Medulla oblongata (tissue), 1 donor: ENCODE measurements around the gene ZNF69.
"Not testable (repeated sequence)": the region's sequence is repeated elsewhere in the genome, so short reads cannot be mapped to it uniquely, and the experiment has no call there.

Experiments
- DNase-seq: peaks from one replicate; pipeline ENCODE4 v3.0.0-alpha.2; 2015; ENCODE audit errors: extremely low spot score

Gene ZNF69

DNA sequence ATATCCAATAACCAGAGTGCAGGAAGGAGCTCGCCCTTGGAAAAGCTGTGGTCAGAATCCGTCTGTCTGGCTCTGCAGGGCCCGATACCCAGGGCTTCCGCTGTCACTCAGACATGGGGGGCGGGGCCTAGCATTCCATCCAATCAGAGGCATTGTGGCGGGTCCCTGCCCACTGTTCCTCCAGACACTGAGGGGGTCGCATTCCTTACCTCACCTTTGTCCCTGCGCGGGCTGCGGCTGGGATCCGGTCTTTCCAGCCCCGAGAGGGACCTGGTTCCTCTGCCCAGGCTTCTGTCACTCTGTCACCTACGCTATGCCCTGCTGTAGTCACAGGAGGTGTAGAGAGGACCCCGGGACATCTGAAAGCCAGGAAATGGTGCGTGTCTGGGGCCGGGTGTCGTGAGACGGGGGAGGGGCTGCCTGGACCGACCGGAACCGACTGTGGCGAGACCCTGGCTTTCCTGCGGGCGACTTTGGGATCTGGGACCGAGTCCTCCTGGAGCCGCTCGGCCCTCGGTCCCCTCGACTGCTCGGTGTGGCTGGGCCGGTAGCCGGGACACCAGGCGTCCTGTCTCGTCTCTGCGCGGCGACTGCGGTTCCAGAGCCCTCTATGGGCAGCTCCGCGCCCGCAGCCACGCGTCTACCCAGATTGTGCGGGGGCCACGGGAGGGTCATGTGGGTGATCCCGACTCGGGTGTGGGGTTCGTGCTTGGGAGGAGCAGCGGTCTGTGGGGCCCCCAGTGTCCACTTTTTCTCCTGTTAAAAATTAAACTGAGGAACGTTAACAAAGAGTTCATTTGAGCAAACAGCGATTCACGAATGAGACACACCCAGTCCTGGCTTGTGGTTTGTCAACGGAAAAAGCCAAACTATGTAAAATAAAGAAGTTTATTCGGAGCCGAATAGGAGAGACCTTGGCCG is at the start of gene ZNF69:
TSS of gene ZNF69 (plus strand) at position 172 of the 921 bp plus-strand sequence. CDS start at position 314, 142 bp downstream.
- DNase-seq, result peak; percentile 88

DNA sequence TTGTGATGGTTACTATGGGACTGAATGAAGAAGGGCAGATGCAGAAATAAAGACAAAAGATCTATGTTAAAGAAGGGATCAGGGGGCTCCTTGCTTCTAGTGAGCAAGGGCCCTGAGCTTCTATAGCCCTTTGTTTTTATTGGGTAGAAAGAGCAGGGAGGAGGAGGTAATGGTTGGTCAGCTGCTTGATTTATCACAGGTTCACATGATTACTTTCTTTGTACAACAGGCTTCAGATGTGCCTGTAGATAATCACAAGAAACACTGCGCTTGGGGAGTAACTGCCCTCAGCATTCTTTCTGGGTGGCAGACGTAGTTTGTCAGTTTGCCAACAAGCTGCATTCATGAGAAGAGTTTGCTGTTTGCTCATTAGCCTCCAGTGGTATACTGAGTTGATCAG is 43.9 kb upstream of the ZNF69 start:
- DNase-seq, result peak; percentile 3

DNA sequence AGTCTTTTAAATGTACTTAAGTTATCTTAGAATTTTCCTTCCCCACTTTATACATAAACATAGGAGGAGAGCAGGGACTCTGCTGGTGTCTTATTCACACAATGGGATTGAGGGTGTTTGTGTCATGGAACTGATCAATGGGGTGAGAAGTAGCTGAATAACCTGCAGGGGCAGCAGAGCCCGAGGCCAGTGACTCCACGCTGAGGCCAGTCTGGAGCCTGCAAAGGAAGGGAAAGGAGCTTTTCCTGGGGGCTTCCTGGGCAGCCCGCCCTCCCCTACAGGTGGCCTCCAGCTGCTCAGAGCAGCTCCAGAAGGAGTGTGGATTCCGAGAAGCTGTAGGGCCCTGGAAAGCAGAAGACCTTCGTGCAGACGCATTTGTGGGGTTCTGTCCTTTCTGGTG is 40.0 kb upstream of the ZNF69 start:
- not testable (repeated sequence) for DNase-seq

DNA sequence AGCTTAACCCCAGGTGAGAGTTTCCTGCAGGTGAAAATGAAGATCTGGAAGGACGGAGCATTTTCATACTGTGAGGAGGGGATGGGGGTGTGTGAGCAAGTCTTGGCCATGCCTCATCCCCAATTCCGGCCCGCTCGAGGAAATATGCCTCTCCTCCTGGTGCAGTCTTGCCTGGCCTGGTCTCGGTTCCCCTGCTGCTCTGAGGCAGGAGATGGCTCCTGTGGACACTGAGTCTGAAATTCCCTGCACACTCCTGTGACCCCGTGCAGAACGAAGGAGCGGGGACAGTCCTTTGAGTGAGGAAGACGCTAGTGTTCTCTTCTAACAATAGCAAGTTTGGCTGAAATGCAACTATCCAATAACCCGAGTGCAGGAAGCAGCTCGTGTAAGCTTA is 39.4 kb upstream of the ZNF69 start:
- DNase-seq, result no peak

DNA sequence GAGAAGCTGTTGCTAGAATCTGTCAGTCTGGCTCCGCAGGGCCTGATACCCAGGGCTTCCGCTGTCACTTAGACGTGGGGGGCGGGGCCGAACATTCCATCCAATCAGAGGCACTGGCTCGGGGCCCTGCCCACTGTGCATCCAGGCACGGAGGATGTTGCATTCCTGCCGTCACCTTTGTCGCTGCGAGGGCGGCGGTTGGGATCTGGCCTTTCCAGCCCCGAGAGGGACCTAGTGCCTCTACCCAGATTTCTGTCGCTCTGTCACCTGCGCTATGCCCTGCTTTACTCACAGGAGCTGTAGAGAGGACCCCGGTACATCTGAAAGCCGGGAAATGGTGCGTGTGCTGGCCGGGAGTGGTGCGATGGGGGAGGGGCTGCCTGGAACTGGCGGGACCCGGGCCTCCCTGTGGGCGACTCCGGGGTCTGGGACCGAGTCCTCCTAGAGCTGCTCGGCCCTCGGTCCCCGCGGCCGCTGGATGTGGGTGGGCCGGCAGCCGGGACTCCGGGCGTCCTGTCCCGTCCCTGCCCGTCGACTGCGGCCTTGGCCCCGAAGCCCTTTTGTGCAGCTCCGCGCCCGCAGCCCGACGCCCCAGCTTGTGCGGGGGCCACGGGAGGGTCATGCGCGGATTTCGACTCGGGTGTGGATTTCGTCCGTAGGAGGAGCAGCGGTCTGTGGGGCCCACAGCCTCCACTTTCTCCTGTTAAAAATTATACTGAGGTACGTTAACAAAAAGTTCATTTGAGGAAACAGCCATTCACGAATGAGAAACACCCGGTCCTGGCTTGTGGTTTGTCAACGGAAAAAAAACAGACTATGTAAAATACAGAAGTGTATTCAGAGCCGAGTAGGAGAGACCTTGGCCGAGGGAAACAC is 38.8 kb upstream of the ZNF69 start, which contains the start of gene ZNF439:
TSS of gene ZNF439 (plus strand) at position 133 of the 876 bp plus-strand sequence. CDS start at position 275, 142 bp downstream.
- peak; percentile 96 for DNase-seq

DNA sequence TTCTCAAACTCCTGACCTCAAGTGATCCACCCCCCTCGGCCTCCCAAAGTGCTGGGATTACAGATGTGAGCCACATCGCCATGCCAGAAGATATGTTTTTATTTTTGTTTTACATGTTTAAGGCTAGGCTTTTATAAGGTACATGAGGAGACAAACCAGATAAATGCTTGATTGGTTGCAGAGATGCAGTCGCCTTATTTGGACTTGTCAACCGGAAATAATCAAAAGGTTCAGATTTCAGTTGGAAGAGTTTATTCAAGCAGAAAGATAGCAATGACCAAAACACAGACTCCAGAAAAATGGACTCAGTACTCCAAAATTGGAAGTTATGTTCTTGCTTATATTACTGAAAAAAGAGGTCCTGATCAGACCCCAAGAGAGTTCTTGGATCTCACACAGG is 37.3 kb upstream of the ZNF69 start:
- DNase-seq, result not testable (repeated sequence)

DNA sequence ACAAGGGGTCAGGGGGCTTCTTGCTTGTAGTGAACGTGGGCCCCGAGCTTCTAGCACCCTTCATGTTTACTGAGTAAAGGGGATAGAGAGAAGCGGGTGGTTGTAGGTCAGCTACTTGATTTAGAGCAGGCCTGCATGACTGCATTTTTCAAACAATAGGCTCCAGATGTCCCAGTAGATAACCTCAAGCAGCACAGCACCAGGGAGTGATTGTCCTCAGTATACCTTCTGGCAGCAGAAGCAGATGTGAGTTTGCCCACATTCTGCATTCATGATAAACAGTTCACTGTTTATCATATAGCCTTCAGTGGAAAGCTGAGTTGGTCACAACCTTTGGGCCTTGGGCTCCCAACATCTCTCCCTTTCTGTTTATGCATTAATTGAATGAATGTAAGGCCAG is 34.2 kb upstream of the ZNF69 start:
- no peak for DNase-seq

DNA sequence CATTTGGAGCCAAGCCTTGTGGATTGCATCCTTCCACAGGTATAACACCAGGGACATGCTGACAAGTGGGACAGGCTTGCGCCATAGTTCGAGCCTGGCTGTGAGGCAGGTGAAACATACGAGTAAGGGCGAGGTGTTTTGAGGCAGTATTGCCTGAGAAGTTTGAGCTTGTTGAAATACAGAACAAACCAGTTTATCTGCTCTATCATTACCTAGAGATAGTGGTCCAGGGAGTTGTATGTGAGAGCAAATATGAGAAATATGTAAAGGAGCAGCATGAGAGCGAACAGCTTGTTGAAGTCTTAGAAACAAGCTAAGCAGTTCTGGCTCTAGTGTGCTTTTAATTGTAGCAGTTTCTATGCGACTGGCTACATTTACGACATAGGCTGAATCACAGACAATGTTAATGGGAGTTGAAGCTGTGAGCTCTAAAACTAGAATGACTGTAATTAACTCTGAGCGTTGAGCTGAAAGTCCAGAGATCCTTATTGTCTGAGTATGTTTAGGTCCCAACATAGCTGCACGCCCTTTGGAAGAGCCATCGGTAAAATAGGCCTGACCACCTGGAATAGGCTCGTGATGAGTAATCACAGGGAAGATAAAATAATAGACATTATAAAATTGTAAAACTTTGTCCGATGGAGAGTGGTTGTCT is 30.9 kb upstream of the ZNF69 start:
- DNase-seq, result no peak

DNA sequence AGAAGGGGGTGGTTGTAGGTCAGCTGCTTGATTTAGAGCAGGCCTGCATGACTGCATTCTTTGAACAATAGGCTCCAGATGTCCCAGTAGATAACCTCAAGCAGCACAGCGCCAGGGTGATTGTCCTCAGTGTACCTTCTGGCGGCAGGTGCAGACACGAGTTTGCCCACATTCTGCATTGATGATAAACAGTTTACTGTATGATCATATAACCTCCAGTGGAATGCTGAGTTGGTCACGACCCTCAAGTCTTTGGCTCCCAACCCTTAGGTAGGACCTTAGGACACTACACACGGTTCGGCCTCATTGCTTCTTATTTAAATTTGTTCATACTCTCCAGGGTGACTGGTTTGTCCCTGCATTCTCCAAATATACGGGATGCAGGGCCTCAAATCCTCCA is 26.9 kb upstream of the ZNF69 start:
- DNase-seq, result no peak

DNA sequence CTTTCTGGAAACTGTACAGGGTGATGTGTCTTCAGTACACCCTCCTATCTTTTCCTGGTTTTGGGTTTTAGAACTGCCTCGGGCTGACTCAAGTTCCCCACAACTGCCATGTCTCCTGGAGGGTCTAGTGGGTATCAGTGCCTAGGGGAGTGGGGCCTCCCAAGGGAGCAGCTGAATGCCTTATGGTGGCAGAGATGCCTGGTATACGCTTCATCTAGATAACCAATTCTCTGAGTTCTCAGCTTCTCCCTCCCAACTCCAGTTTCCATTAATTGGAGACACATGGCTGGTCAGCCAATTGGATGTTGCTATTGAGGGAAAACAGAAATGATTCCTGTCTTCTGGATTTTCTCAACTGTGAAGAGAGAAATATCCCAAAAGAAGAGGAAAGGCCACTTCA is 26.3 kb upstream of the ZNF69 start:
- no peak for DNase-seq

DNA sequence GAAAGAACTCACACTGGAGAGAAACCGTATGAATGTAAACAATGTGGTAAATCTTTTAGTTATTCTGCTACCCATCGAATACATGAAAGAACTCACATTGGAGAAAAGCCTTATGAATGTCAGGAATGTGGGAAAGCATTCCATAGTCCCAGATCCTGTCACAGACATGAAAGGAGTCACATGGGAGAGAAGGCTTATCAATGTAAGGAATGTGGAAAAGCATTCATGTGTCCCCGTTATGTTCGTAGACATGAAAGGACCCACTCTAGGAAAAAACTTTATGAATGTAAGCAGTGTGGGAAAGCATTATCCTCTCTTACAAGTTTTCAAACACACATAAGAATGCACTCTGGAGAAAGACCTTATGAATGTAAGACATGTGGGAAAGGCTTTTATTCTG is 19.8 kb upstream of the ZNF69 start:
- DNase-seq, result not testable (repeated sequence)

DNA sequence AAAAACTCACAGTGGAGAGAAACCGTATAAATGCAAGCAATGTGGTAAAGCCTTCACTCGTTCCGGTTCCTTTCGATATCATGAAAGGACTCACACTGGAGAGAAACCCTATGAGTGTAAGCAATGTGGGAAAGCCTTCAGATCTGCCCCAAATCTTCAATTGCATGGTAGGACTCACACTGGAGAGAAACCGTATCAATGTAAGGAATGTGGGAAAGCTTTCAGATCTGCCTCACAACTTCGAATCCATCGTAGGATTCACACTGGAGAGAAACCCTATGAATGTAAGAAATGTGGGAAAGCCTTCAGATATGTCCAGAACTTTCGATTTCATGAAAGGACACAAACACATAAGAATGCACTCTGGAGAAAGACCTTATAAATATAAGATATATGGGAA is 19.4 kb upstream of the ZNF69 start:
- DNase-seq, result no peak

DNA sequence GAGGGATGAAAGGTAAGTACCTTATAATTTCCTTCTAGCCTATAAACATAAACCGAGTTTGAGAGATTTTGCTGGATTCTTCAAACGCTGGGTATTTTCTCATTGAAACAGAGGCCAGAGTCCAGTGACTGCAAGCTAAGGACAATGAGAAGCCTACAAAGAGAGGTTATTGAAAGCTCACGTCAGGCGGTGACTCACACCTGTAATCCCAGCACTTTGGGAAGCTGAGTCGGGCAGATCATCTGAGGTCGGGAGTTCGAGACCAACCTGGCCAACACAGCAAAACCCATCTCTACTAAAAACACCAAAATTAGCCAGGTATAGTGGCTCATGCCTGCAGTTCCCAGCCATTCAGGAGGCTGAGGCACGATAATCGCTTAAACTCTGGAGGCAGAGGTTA is 15.0 kb upstream of the ZNF69 start:
- DNase-seq, result no peak

DNA sequence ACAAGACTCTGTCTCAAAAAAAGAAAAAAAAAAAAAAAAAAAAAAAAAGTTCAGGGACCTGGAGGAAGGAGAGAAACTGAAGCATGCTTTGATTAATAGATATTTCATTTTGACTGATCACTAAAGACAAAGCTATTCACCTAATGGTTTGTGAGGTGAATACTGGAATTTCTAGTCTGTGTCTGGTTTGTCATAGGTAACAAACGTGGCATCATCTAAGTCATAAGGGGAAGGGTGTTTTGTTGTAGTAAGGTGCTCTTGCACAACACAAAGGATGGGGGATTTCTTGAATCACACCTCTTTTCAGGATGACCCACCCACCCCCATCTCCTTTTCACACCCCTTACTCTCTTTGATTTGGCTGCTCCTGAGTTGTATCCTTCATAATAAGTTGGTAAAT is 13.8 kb upstream of the ZNF69 start:
- no peak for DNase-seq

DNA sequence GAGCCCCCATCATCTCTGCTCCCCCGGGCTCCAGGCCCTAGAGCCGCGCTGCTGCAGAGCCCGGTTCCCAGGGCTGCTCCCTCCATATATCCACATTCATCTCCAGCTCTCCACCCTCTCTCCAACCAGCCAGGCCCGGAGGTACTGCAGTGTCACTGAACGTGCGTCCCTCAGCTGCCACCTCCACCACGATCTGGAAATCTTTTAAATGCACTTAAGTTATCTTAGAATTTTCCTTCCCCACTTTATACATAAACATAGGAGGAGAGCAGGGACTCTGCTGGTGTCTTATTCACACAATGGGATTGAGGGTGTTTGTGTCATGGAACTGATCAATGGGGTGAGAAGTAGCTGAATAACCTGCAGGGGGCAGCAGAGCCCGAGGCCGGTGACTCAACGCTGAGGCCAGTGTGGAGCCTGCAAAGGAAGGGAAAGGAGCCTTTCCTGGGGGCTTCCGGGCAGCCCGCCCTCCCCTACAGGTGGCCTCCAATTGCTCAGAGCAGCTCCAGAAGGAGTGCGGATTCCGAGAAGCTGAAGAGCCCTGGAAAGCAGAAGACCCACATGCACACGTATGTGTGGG is 7.8 kb upstream of the ZNF69 start:
- DNase-seq, result peak; percentile 5

DNA sequence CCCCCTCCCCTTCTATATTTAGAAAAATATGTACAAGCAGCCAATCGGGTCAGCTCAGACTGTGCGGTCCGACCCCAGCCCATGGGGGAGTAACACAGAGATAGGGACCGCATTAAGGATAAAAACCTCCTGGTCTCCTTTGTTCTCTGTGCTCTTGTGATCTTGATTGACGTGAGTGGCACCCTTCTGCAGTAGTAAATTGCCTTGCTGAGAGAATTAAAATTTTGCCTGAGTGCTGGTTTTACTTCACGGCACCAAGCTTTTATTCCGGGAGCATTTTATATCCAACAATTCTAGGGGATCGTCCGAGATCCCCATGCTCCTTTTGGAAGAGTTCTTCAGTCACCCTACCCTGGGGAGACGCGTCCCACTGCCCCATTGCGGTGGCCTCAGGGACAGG is 7.0 kb upstream of the ZNF69 start:
- no peak for DNase-seq

DNA sequence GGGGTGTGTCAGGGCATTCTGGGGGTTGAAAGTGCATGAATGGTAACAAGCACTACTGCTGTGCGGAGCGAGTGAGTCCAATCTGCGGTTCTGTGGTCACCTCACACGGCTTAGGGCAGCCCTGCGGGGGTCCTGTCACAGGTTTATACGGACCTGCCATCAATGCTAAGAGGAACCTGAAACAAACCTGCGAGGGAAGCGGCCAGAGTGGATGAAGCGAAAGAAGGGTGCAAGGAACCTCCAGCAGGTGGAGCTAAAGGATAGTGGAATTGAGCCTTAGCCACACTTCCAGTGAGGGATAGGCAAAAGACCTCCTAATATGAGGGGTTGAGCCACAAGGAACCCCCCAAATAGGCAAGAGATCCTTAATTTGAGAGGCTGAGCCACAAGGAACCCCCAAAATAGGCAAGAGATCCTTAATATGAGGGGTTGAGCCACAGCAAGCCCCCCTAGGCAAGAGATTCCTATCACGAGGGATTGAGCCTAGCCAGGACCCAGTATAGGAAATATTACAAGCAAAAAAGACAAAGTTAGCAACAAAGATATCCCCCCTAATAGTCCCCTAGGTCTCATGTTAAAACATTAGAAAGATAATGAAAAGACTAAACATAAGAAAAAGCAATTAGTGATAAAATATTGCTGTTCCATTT is 6.3 kb upstream of the ZNF69 start:
- peak; percentile 66 for DNase-seq

DNA sequence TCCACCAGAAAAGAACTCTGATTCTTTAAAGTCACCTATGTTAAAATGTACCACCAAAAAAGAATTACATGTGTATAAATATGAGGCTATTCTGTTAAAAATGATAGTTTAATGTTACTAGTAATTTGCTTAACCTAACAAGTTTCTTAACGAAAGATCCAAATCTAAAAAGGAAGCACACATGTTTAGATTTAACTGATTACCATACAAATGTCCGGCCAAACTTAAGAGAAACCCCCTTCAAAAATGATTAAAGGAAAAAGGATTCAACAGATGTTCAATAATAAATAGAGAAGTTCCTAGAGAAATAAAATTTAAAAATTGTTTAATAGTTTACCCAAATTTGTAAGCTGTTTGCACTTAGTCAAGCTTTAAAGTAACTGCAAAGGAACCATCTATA is 5.0 kb upstream of the ZNF69 start:
- DNase-seq, result no peak

DNA sequence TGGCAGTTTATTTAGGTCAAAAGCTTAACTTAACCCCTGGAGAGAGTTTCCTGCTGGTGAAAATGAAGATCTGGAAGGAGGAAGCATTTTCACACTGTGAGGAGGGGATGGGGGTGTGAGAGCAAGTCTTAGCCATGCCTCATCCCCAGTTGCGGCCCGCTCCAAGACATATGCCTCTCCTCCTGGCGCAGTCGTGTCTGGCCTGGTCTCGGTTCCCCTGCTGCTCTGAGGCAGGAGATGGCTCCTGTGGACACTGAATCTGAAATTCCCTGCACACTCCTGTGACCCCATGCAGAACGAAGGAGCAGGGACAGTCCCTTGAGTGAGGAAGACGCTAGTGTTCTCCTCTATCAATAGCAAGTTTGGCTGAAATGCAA is 360 bp upstream of the ZNF69 start:
- no peak for DNase-seq

DNA sequence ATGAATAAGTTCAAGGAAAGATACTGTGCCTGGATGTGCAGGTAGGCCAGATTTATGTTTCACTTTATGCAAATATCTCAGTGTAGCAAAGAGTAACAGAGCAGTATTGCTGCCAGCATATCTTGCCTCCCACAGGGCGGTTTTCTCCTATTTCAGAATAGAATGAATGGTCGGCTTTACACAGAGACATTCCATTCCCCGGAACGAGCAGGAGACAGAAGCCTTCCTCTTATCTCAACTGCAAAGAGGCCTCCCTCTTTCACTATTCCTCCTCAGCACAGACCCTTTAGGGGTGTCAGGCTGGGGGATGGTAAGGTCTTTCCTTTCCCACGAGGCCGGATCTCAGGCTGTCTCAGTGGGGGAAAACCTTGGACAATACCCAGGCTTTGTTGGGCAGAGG is 2.3 kb downstream of the ZNF69 start:
- not testable (repeated sequence) for DNase-seq

DNA sequence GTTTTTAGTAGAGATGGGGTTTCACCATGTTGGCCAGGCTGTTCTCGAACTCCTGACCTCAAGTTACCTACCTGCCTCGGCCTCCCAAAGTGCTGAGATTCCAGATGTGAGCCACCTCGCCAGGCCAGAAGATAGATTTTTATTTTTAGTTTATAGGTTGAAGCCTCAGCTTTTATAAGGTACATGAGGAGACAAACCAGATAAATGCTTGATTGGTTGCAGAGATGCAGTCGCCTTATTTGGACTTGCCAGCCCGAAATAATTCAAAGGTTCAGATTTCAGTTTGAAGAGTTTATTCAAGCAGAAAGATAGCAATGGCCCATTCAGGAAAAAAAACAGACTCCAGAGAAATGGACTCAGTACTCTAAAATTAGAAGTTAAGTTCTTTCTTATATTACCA is 3.1 kb downstream of the ZNF69 start:
- no peak for DNase-seq
